Measurements from ENCODE around the gene NCLN.

- TF ChIP-seq POLR2A (IDR thresholded peaks at IDR 0.05), result no peak
- no peak for TF ChIP-seq CTCF (IDR thresholded peaks at IDR 0.05)
These were observed 58.3 kb downstream of the NCLN start for GRCh38 chr19:3243819-3244700.
